Measurements from ENCODE around the gene CEP44.

CEP44 gene

GRCh38 chr4:174283507-174284471, at the start of gene CEP44, which contains the start of gene FBXO8:
Gene CEP44 (plus strand): TSS chr4:174283911. CDS start chr4:174299122, 15,211 bp downstream.
Gene FBXO8 (minus strand): TSS chr4:174283667. CDS start chr4:174263092, 20,575 bp downstream.
- no peak for TF ChIP-seq CTCF (IDR thresholded peaks at IDR 0.05; ENCODE audit: borderline replicate concordance, insufficient read depth, low read depth, low read length)
- peak within 1 kb of the TSS; percentile 86 for H3K4me3 ChIP-seq (ENCODE audit: low read depth, low read length)

- TF ChIP-seq CTCF (IDR thresholded peaks at IDR 0.05; ENCODE audit: borderline replicate concordance, insufficient read depth, low read depth, low read length) = no peak
- H3K4me3 ChIP-seq (ENCODE audit: low read depth, low read length) = no peak overlapping the region
These were observed 47.4 kb upstream of the CEP44 start for GRCh38 chr4:174236359-174236758.

GRCh38 chr4:174241162-174241561, 42.5 kb upstream of the CEP44 start:
- no peak overlapping the region for H3K4me3 ChIP-seq (ENCODE audit: low read depth, low read length)
- TF ChIP-seq CTCF (IDR thresholded peaks at IDR 0.05; ENCODE audit: borderline replicate concordance, insufficient read depth, low read depth, low read length) = no peak

- TF ChIP-seq CTCF (IDR thresholded peaks at IDR 0.05; ENCODE audit: borderline replicate concordance, insufficient read depth, low read depth, low read length) = no peak
- H3K4me3 ChIP-seq (ENCODE audit: low read depth, low read length) = no peak overlapping the region
These were observed 39.3 kb upstream of the CEP44 start for GRCh38 chr4:174244441-174244840.

- no peak for TF ChIP-seq CTCF (IDR thresholded peaks at IDR 0.05; ENCODE audit: borderline replicate concordance, insufficient read depth, low read depth, low read length)
- H3K4me3 ChIP-seq (ENCODE audit: low read depth, low read length) = no peak overlapping the region
These were observed 38.0 kb upstream of the CEP44 start for GRCh38 chr4:174245714-174246113.

GRCh38 chr4:174248407-174248806, 35.3 kb upstream of the CEP44 start:
- no peak for TF ChIP-seq CTCF (IDR thresholded peaks at IDR 0.05; ENCODE audit: borderline replicate concordance, insufficient read depth, low read depth, low read length)
- no peak overlapping the region for H3K4me3 ChIP-seq (ENCODE audit: low read depth, low read length)

GRCh38 chr4:174252412-174252811, 31.3 kb upstream of the CEP44 start:
- TF ChIP-seq CTCF (IDR thresholded peaks at IDR 0.05; ENCODE audit: borderline replicate concordance, insufficient read depth, low read depth, low read length) = no peak
- no peak overlapping the region for H3K4me3 ChIP-seq (ENCODE audit: low read depth, low read length)
